ENCODE measurements around the gene PDGFRB. TPM values are rescaled to one million over a fixed set of nuclear protein-coding genes. Genes with fewer than 3 reads are reported as not detected.

The PDGFRB gene
- total and polyA plus RNA-seq, 2 of the 8 experiments (the other 6 are each of a cell fraction or from before 2014, with no cell fraction given), result 4.2 to 13.7 TPM

DNA sequence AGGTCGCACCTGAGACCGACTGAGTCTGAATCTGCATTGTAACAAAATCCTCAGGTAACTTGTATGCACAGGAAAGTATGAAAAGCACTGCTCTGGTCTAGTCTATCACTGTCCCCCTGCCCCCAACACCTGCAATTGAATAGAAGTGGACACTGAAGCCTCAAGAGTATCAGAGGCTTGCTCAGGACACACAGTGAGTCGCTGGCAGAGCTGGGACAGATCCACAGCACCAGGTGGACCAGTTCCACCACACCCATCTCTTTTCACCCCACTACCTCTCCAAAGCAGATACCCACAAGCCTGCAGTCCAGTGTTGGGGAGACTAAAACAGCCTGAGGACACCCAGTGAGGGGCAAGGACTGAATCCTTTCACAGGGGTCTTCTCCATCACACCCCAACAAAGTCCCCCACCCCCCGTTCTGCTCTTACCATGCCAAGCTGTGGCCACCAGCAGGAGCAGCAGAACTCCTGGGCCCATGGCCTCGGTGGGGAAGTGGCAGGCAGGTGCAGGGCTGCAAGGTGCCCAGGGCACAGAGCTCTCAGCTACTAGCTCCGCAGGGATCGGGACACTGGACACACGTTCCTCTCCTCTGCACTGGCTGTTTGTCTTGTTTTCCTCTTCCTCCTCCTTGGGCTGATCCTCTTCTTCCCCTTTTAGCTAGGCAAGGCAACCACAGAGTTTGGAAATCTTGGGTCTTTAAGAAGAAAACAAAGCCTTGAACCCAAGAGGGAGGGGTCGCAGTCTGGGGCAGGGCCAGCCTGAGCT lies 69.5 kb downstream of the PDGFRB start, which contains the start of gene CSF1R (continued):
- TF ChIP-seq SP4 (IDR thresholded peaks at IDR 0.05; ENCODE audit: low read length) (no peak), BCL11A (IDR thresholded peaks at IDR 0.05; ENCODE audit: low read depth in 2 of 2, low read length in 2 of 2) (no peak), TBP (IDR thresholded peaks at IDR 0.05; ENCODE audit: low read depth, low read length) (no peak), RXRA (IDR thresholded peaks at IDR 0.05; ENCODE audit: insufficient read depth, low read depth, low read length) (no peak)
- TF ChIP-seq, protein P1, sequence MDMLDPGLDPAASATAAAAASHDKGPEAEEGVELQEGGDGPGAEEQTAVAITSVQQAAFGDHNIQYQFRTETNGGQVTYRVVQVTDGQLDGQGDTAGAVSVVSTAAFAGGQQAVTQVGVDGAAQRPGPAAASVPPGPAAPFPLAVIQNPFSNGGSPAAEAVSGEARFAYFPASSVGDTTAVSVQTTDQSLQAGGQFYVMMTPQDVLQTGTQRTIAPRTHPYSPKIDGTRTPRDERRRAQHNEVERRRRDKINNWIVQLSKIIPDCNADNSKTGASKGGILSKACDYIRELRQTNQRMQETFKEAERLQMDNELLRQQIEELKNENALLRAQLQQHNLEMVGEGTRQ (IDR thresholded peaks at IDR 0.05; ENCODE audit: low read length), result no peak

Measured in H1 (cell line).